HepG2 (cell line): Measurements from ENCODE around the gene NUDT2. TPM values are rescaled to one million over a fixed set of nuclear protein-coding genes. Genes with fewer than 3 reads are reported as not detected.

Source experiments
- GABPB1 ChIP-seq: IDR thresholded peaks from 2 replicates; pipeline ENCODE4 v1.6.1; 2016; ENCODE audit warnings: mild to moderate bottlenecking, missing genetic modification reagents, moderate library complexity, missing compliant biosample characterization
- HHEX ChIP-seq: IDR thresholded peaks from 2 replicates; pipeline ENCODE4 v1.6.1; 2016; ENCODE audit warnings: control low read depth
- HNF4A ChIP-seq: sonication (generic); formaldehyde crosslinking; IDR thresholded peaks from 2 replicates; pipeline ENCODE4 v1.4.0; 2020; ENCODE audit warnings: missing genetic modification reagents
- KDM6A ChIP-seq: IDR thresholded peaks from 2 replicates; pipeline ENCODE4 v1.6.1; 2016; ENCODE audit warnings: low read depth
- NR1H2 ChIP-seq: sonication (generic); formaldehyde crosslinking; IDR thresholded peaks from 2 replicates; pipeline ENCODE4 v1.8.1; 2022; ENCODE audit warnings: low read depth, missing genetic modification reagents, borderline replicate concordance
- RFXAP ChIP-seq: sonication (generic); formaldehyde crosslinking; IDR thresholded peaks from 2 replicates; pipeline ENCODE4 v1.4.0; 2020; ENCODE audit warnings: missing genetic modification reagents, borderline replicate concordance
- SALL1 ChIP-seq: sonication (generic); formaldehyde crosslinking; IDR thresholded peaks from 2 replicates; pipeline ENCODE4 v1.8.0; 2022; ENCODE audit warnings: mild to moderate bottlenecking, missing genetic modification reagents
- SMARCE1 ChIP-seq: fragments of 450-650 bp; IDR thresholded peaks from 2 replicates; pipeline ENCODE4 v1.6.1; 2017; ENCODE audit warnings: borderline replicate concordance
- TARDBP ChIP-seq: sonication (generic); formaldehyde crosslinking; IDR thresholded peaks from 2 replicates; pipeline ENCODE4 v1.8.0; 2022; ENCODE audit warnings: mild to moderate bottlenecking, missing genetic modification reagents
- ZNF180 ChIP-seq: sonication (generic); formaldehyde crosslinking; IDR thresholded peaks from 2 replicates; pipeline ENCODE4 v1.4.0; 2020; ENCODE audit warnings: low read depth, missing genetic modification reagents, borderline replicate concordance
- ZNF737 ChIP-seq: sonication (generic); formaldehyde crosslinking; IDR thresholded peaks from 2 replicates; pipeline ENCODE4 v1.5.0; 2020; ENCODE audit warnings: missing genetic modification reagents, mild to moderate bottlenecking, borderline replicate concordance
- polyA plus RNA-seq, 8 experiments: library from polyadenylated mRNA; depleted of rRNA in 3 of 8; stranded (reverse) in 7 of 8; unstranded in 1 of 8; fragments of >200 nt; fragmentation: Illumina TruSeq in 4 of 8; extraction: Trizol in 4 of 8; gene quantifications; 2 replicates each; pipeline versions ENCODE4 v1.2.1 to v1.2.3, GENCODE V29; 2011 to 2016; ENCODE audit warnings: low read depth in 4 of 8, missing spikeins in 1 of 8, mixed read lengths in 1 of 8; ENCODE audit not compliant: insufficient read depth in 1 of 8
- total RNA-seq, 5 experiments: library from RNA; depleted of rRNA; stranded (reverse); fragments of >200 nt; fragmentation: Illumina TruSeq; extraction: Trizol; gene quantifications; 2 replicates each; pipeline ENCODE4 v1.2.3, GENCODE V29; 2016; ENCODE audit warnings: low read depth in 1 of 5
- TF ChIP-seq, protein P1 (sequence below), 2 experiments: sonication (generic) in 1 of 2; formaldehyde crosslinking in 1 of 2; IDR thresholded peaks; 2 replicates each; pipeline versions ENCODE4 v1.6.1 to v1.9.0; 2014 to 2022; ENCODE audit warnings: antibody characterized with exemption in 1 of 2, borderline replicate concordance in 1 of 2, inconsistent platforms in 1 of 2, low read depth in 1 of 2, missing genetic modification reagents in 1 of 2
- TF ChIP-seq, protein P2 (sequence below): sonication (generic); formaldehyde crosslinking; IDR thresholded peaks from 2 replicates; pipeline ENCODE4 v1.4.0; 2020; ENCODE audit warnings: missing genetic modification reagents

The NUDT2 gene
- total and polyA plus RNA-seq, 2 of the 13 experiments (the other 11 are each of a cell fraction or from before 2014, with no cell fraction given), result 19.9 to 24.6 TPM

DNA sequence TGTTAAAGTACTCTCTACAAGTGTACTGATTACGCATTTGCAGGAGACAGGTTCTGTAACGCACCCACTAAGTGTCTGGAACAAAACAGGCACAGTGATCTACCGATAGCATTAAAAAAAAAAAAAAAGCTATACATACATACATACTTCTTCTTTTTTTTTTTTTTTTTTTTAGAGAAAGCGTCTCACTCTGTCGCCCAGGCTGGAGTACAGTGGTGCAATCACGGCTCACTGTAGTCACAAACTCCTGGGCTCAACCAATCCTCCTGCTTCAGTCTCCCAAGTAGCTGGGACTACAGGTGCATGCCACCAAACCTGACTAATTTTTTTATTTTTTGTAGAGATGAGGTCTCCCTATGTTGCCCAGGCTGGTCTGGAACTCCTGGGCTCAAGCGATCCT is 7.9 kb upstream of the NUDT2 start (continued):
- TF ChIP-seq, protein P1, sequence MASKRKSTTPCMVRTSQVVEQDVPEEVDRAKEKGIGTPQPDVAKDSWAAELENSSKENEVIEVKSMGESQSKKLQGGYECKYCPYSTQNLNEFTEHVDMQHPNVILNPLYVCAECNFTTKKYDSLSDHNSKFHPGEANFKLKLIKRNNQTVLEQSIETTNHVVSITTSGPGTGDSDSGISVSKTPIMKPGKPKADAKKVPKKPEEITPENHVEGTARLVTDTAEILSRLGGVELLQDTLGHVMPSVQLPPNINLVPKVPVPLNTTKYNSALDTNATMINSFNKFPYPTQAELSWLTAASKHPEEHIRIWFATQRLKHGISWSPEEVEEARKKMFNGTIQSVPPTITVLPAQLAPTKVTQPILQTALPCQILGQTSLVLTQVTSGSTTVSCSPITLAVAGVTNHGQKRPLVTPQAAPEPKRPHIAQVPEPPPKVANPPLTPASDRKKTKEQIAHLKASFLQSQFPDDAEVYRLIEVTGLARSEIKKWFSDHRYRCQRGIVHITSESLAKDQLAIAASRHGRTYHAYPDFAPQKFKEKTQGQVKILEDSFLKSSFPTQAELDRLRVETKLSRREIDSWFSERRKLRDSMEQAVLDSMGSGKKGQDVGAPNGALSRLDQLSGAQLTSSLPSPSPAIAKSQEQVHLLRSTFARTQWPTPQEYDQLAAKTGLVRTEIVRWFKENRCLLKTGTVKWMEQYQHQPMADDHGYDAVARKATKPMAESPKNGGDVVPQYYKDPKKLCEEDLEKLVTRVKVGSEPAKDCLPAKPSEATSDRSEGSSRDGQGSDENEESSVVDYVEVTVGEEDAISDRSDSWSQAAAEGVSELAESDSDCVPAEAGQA (IDR thresholded peaks at IDR 0.05; ENCODE audit: low read depth), result no peak
- TF ChIP-seq, protein P1 (CRISPR knock-in tag; IDR thresholded peaks at IDR 0.05; ENCODE audit: borderline replicate concordance), result no peak
- TF ChIP-seq SALL1 (CRISPR knock-in tag), result no peak
- TF ChIP-seq ZNF180, result no peak
- TF ChIP-seq, protein P2, sequence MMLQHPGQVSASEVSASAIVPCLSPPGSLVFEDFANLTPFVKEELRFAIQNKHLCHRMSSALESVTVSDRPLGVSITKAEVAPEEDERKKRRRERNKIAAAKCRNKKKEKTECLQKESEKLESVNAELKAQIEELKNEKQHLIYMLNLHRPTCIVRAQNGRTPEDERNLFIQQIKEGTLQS, result no peak
- TF ChIP-seq NR1H2 (CRISPR knock-in tag), result no peak
- no peak for TF ChIP-seq HNF4A (CRISPR knock-in tag)
- no peak for TF ChIP-seq KDM6A
- TF ChIP-seq ZNF737, result no peak
- TF ChIP-seq TARDBP (CRISPR knock-in tag), result no peak
- TF ChIP-seq GABPB1, result no peak
- TF ChIP-seq HHEX (CRISPR knock-in tag), result no peak
- no peak for TF ChIP-seq RFXAP
- TF ChIP-seq SMARCE1, result no peak
- TF ChIP-seq, all 625 proteins: peak for 0
